ENCODE results near the gene PHF8. TPM values are rescaled to one million over a fixed set of nuclear protein-coding genes. Genes with fewer than 3 reads are reported as not detected.
A peak's percentile ranks its signal among the peaks of the same experiment; 100 is the strongest.

Gene PHF8
- polyA plus RNA-seq, 2 of the 4 experiments (the other 2 are of a cell fraction): 7.6 to 11.7 TPM

DNA sequence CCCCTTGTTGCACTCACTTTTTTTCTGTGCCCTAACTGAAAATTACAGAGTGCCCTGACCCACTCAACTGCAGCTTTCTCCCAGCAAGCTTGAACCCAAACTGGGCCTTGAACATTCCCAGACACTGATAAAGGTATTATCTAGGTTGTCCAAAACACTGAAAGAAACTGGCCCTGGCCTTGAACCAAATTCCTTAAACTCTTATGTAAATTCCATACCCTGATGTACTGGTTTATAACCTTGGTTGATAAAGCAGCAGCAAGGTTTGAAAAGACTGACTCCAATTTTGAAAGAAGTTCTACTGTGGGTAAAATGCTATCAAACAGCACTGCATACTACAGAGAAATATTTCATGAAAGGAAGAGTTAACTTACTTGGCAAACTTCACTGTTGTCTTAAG is 125.6 kb downstream of the PHF8 start:
- FAIRE-seq (no peak), DNase-seq (ENCODE audit: low read depth in 1 of 2, low spot score in 1 of 2) (no peak), ATAC-seq (no peak)
- Histone ChIP-seq H3K4me1 (no peaks in the 10 kb centered on the region), H3K27ac (no peak overlapping the region), H3K9me3 (no peaks in the 10 kb centered on the region), H3K4me3 (no peak overlapping the region), H3K4me2 (no peak overlapping the region)
- ChIA-PET POLR2A (no interaction called here), CTCF (no interaction called here)
- TF ChIP-seq, protein P1, sequence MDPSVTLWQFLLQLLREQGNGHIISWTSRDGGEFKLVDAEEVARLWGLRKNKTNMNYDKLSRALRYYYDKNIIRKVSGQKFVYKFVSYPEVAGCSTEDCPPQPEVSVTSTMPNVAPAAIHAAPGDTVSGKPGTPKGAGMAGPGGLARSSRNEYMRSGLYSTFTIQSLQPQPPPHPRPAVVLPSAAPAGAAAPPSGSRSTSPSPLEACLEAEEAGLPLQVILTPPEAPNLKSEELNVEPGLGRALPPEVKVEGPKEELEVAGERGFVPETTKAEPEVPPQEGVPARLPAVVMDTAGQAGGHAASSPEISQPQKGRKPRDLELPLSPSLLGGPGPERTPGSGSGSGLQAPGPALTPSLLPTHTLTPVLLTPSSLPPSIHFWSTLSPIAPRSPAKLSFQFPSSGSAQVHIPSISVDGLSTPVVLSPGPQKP (IDR thresholded peaks at IDR 0.05; ENCODE audit: low read depth, low read length): no peak
- no peak for TF ChIP-seq POLR2AphosphoS2 (conservative IDR thresholded peaks at IDR 0.05; ENCODE audit: low read length)
- TF ChIP-seq, protein P2, sequence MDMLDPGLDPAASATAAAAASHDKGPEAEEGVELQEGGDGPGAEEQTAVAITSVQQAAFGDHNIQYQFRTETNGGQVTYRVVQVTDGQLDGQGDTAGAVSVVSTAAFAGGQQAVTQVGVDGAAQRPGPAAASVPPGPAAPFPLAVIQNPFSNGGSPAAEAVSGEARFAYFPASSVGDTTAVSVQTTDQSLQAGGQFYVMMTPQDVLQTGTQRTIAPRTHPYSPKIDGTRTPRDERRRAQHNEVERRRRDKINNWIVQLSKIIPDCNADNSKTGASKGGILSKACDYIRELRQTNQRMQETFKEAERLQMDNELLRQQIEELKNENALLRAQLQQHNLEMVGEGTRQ (IDR thresholded peaks at IDR 0.05): no peak
- no peak for TF ChIP-seq SREBF2 (IDR thresholded peaks at IDR 0.05)
- no peak for TF ChIP-seq EP300 (IDR thresholded peaks at IDR 0.05)
- no peak for TF ChIP-seq EHF (CRISPR knock-in tag; IDR thresholded peaks at IDR 0.05)
- TF ChIP-seq, protein P3, sequence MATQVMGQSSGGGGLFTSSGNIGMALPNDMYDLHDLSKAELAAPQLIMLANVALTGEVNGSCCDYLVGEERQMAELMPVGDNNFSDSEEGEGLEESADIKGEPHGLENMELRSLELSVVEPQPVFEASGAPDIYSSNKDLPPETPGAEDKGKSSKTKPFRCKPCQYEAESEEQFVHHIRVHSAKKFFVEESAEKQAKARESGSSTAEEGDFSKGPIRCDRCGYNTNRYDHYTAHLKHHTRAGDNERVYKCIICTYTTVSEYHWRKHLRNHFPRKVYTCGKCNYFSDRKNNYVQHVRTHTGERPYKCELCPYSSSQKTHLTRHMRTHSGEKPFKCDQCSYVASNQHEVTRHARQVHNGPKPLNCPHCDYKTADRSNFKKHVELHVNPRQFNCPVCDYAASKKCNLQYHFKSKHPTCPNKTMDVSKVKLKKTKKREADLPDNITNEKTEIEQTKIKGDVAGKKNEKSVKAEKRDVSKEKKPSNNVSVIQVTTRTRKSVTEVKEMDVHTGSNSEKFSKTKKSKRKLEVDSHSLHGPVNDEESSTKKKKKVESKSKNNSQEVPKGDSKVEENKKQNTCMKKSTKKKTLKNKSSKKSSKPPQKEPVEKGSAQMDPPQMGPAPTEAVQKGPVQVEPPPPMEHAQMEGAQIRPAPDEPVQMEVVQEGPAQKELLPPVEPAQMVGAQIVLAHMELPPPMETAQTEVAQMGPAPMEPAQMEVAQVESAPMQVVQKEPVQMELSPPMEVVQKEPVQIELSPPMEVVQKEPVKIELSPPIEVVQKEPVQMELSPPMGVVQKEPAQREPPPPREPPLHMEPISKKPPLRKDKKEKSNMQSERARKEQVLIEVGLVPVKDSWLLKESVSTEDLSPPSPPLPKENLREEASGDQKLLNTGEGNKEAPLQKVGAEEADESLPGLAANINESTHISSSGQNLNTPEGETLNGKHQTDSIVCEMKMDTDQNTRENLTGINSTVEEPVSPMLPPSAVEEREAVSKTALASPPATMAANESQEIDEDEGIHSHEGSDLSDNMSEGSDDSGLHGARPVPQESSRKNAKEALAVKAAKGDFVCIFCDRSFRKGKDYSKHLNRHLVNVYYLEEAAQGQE (IDR thresholded peaks at IDR 0.05): no peak
- TF ChIP-seq KDM1A (IDR thresholded peaks at IDR 0.05; ENCODE audit: low read depth): no peak
- no peak for TF ChIP-seq ESRRA (IDR thresholded peaks at IDR 0.05; ENCODE audit: borderline replicate concordance, low read length)
- no peak for TF ChIP-seq FOSB (CRISPR knock-in tag; IDR thresholded peaks at IDR 0.05)
- TF ChIP-seq RCOR1 (IDR thresholded peaks at IDR 0.05; ENCODE audit: low read depth, low read length): no peak
- no peak for TF ChIP-seq POLR2A (IDR thresholded peaks at IDR 0.05; ENCODE audit: low read length)
- TF ChIP-seq, protein P4, sequence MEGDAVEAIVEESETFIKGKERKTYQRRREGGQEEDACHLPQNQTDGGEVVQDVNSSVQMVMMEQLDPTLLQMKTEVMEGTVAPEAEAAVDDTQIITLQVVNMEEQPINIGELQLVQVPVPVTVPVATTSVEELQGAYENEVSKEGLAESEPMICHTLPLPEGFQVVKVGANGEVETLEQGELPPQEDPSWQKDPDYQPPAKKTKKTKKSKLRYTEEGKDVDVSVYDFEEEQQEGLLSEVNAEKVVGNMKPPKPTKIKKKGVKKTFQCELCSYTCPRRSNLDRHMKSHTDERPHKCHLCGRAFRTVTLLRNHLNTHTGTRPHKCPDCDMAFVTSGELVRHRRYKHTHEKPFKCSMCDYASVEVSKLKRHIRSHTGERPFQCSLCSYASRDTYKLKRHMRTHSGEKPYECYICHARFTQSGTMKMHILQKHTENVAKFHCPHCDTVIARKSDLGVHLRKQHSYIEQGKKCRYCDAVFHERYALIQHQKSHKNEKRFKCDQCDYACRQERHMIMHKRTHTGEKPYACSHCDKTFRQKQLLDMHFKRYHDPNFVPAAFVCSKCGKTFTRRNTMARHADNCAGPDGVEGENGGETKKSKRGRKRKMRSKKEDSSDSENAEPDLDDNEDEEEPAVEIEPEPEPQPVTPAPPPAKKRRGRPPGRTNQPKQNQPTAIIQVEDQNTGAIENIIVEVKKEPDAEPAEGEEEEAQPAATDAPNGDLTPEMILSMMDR (IDR thresholded peaks at IDR 0.05): no peak
- no peak for TF ChIP-seq NPAS2 (CRISPR knock-in tag; IDR thresholded peaks at IDR 0.05; ENCODE audit: borderline replicate concordance)
- TF ChIP-seq ZC3H11A (IDR thresholded peaks at IDR 0.05): no peak
- no peak for TF ChIP-seq KDM5A (IDR thresholded peaks at IDR 0.05)
- no peak for TF ChIP-seq TP53 (CRISPR knock-in tag; IDR thresholded peaks at IDR 0.05)

DNA sequence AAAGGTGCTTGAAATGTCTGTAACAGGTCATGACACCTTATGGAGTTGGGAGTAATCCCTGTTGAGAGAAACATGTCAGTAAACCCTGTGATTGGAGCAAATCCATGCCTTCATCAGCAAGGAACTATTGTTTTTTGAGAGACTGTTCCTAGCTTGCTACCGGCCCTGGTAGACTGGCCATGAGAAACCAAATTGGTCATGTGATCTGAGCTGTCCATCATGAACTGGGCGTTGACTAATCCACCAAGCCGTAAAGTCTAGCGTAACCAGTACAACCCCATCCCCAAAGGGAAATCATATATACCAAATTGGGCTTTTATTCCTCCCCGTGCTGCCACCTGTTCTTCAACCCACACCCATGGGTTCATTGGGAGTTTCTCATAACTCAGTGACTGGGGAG is 143.7 kb downstream of the PHF8 start:
- Histone ChIP-seq H3K4me1 (no peaks in the 10 kb centered on the region), H3K4me3 (no peak overlapping the region), H3K4me2 (no peak overlapping the region), H3K27ac (no peak overlapping the region), H3K9me3 (no peaks in the 10 kb centered on the region)
- peak; percentile 28 for FAIRE-seq
- TF ChIP-seq PHF8 (IDR thresholded peaks at IDR 0.05; ENCODE audit: borderline replicate concordance, low read depth) (no peak), FOSL2 (IDR thresholded peaks at IDR 0.05) (no peak), FOSL2 (CRISPR knock-in tag; IDR thresholded peaks at IDR 0.05) (no peak)
- WGBS (ENCODE audit: missing lambda C conversion rate): 64% methylated on average over 5 of the region's 5 CpGs
- ChIA-PET POLR2A (no interaction called here), CTCF (no interaction called here)
- no peak for DNase-seq (ENCODE audit: low read depth in 1 of 2, low spot score in 1 of 2)
- no peak for ATAC-seq

Data from A549 (cell line).